DLD1 (cell line): ENCODE results near the gene ATP1A3.
"Not testable (repeated sequence)": the region's sequence is repeated elsewhere in the genome, so short reads cannot be mapped to it uniquely, and the experiment has no call there.

Source experiments
- in situ Hi-C: cut with HindIII; loops from 2 replicates; pipeline ENCODE4 v1.10.0; 2017; ENCODE audit warnings: low sequenced_read_pairs

The ATP1A3 gene

GRCh38 chr19:41955521-41955920, 38.5 kb downstream of the ATP1A3 start:
- in situ Hi-C loops: loop anchor here (10.0 kb wide), 1 partner anchor 101 kb away; no protein-coding TSS in a partner anchor

GRCh38 chr19:41951686-41952172, 42.3 kb downstream of the ATP1A3 start:
- in situ Hi-C loops: loop anchor here (10.0 kb wide), 1 partner anchor 97 kb away; no protein-coding TSS in a partner anchor

GRCh38 chr19:41947091-41947490, 46.9 kb downstream of the ATP1A3 start:
- in situ Hi-C loops: no loop called here

GRCh38 chr19:41945135-41945766, 48.8 kb downstream of the ATP1A3 start:
- in situ Hi-C loops: no loop called here

- in situ Hi-C loops: no loop called here
Measured at GRCh38 chr19:41944336-41944735, 49.7 kb downstream of the ATP1A3 start.

GRCh38 chr19:41941410-41942202, 52.4 kb downstream of the ATP1A3 start:
- in situ Hi-C loops: no loop called here

- in situ Hi-C loops: no loop called here
Measured at GRCh38 chr19:41940731-41941409, 53.2 kb downstream of the ATP1A3 start.

- in situ Hi-C loops: no loop called here
Measured at GRCh38 chr19:41939861-41940730, 53.9 kb downstream of the ATP1A3 start.

GRCh38 chr19:41939209-41939608, 54.8 kb downstream of the ATP1A3 start:
- in situ Hi-C loops: not testable (repeated sequence)

GRCh38 chr19:41937525-41938468, 56.2 kb downstream of the ATP1A3 start:
- in situ Hi-C loops: no loop called here

- in situ Hi-C loops: no loop called here
Measured at GRCh38 chr19:41936961-41937360, 57.1 kb downstream of the ATP1A3 start.

GRCh38 chr19:41936416-41936850, 57.6 kb downstream of the ATP1A3 start:
- in situ Hi-C loops: no loop called here

- in situ Hi-C loops: no loop called here
Measured at GRCh38 chr19:41935760-41936415, 58.1 kb downstream of the ATP1A3 start.

GRCh38 chr19:41934849-41935374, 59.1 kb downstream of the ATP1A3 start:
- in situ Hi-C loops: no loop called here

- in situ Hi-C loops: no loop called here
Measured at GRCh38 chr19:41933693-41934426, 60.2 kb downstream of the ATP1A3 start.

- in situ Hi-C loops: no loop called here
Measured at GRCh38 chr19:41932720-41933332, 61.2 kb downstream of the ATP1A3 start.

GRCh38 chr19:41932259-41932719, 61.7 kb downstream of the ATP1A3 start:
- in situ Hi-C loops: no loop called here
